T-cell (primary cell): ENCODE data around the gene PHF23. TPM values are rescaled to one million over a fixed set of nuclear protein-coding genes. Genes with fewer than 3 reads are reported as not detected.

ENCODE experiments used
- ATAC-seq, 4 experiments: fragments of 200-7000 bp in 3 of 4; fragments of 150-1000 bp in 1 of 4; cut with Tn5 transposase; replicated peaks in 1 of 4; 1 replicate in 3 of 4; 2 replicates in 1 of 4; pipeline ENCODE4 v1.10.0; 2021; ENCODE audit warnings: moderate library complexity in 3 of 4, mild to moderate bottlenecking in 2 of 4, moderate number of reproducible peaks in 1 of 4
- CTCF ChIA-PET, 2 donors: fragments of 300-600 bp; sonication (Branson Sonifier 250); formaldehyde crosslinking; loops; one replicate each; lab custom pipeline; 2022; ENCODE audit warnings: antibody characterized with exemption in 2 of 2; lab: Charles Lee
- POLR2A ChIA-PET, 2 donors: fragments of 300-600 bp; sonication (Branson Sonifier 250); formaldehyde crosslinking; loops; one replicate each; lab custom pipeline; 2022; ENCODE audit warnings: antibody characterized with exemption in 2 of 2; lab: Charles Lee
- DNase-seq, 35 experiments: peaks; one replicate each; pipeline versions ENCODE4 v3.0.0 to v3.0.0-alpha.2; 2013 to 2023
- H3K27ac ChIP-seq: one replicate; pipeline ENCODE4 v1.5.1; 2013; ENCODE audit warnings: low read length
- H3K27me3 ChIP-seq, 2 experiments: replicated peaks in 1 of 2; 1 replicate in 1 of 2; 2 replicates in 1 of 2; pipeline versions ENCODE4 v1.6.1 to v1.7.0; 2013; ENCODE audit warnings: low read length in 1 of 2, mixed read lengths in 1 of 2; ENCODE audit not compliant: control insufficient read depth in 2 of 2, insufficient read depth in 2 of 2; ENCODE audit errors: extremely low read depth in 1 of 2
- H3K36me3 ChIP-seq, 2 donors: 1 replicate in 1 of 2; 2 replicates in 1 of 2; pipeline versions ENCODE4 v1.6.1 to v1.7.0; 2013; ENCODE audit warnings: low read length in 1 of 2; ENCODE audit not compliant: control insufficient read depth in 2 of 2, insufficient read depth in 1 of 2; ENCODE audit errors: extremely low read depth in 1 of 2
- H3K4me1 ChIP-seq, 2 experiments: 1 replicate in 1 of 2; 2 replicates in 1 of 2; pipeline versions ENCODE4 v1.6.1 to v1.7.0; 2013; ENCODE audit warnings: low read length in 2 of 2, mixed read lengths in 1 of 2; ENCODE audit not compliant: insufficient read depth in 2 of 2, control insufficient read depth in 1 of 2; ENCODE audit errors: extremely low read depth in 1 of 2
- H3K4me3 ChIP-seq, 2 donors: 1 replicate in 1 of 2; 2 replicates in 1 of 2; pipeline versions ENCODE4 v1.5.1 to v1.7.0; 2013; ENCODE audit warnings: mild to moderate bottlenecking in 2 of 2, low read length in 1 of 2, moderate library complexity in 1 of 2; ENCODE audit not compliant: control insufficient read depth in 1 of 2; ENCODE audit errors: extremely low read depth in 1 of 2
- H3K9me3 ChIP-seq: 2 replicates; pipeline ENCODE4 v1.7.0; 2013
- H3K27ac Mint-ChIP-seq, 2 donors: one replicate each; pipeline ENCODE4 v1.8.0; 2020 to 2021; ENCODE audit warnings: mild to moderate bottlenecking in 2 of 2, mixed read lengths in 2 of 2
- H3K27me3 Mint-ChIP-seq, 2 donors: one replicate each; pipeline ENCODE4 v1.8.0; 2021 to 2022; ENCODE audit warnings: mixed read lengths in 2 of 2
- H3K36me3 Mint-ChIP-seq: one replicate; pipeline ENCODE4 v1.8.0; 2021; ENCODE audit warnings: mixed read lengths
- H3K4me1 Mint-ChIP-seq, 3 donors: one replicate each; pipeline ENCODE4 v1.8.0; 2020 to 2022; ENCODE audit warnings: mixed read lengths in 3 of 3, mild to moderate bottlenecking in 1 of 3
- H3K4me3 Mint-ChIP-seq, 3 donors: one replicate each; pipeline ENCODE4 v1.8.0; 2020 to 2022; ENCODE audit warnings: mild to moderate bottlenecking in 3 of 3, mixed read lengths in 3 of 3, moderate library complexity in 3 of 3
- H3K9me3 Mint-ChIP-seq, 3 donors: one replicate each; pipeline ENCODE4 v1.8.0; 2020 to 2022; ENCODE audit warnings: mixed read lengths in 3 of 3
- WGBS: methylation state at CpG from one replicate; pipeline ENCODE4 v1.1.5; 2013; ENCODE audit warnings: missing lambda C conversion rate; ENCODE audit not compliant: insufficient coverage; 5-methylcytosine and 5-hydroxymethylcytosine counted together
- total RNA-seq, 35 experiments: library from RNA in 6 of 35; stranded (reverse) in 6 of 35; fragments of 120-200 nt in 1 of 35; gene quantifications; one replicate each; pipeline versions ENCODE4 v1.2.1 to v1.2.4 and lab custom pipeline; 2013 to 2026

PHF23 gene
- total RNA-seq, 5 donors from 2014 or later (not counting 1 experiment from before 2014, with no cell fraction given): 13.3 to 51.6 (median 43.5) TPM

GRCh38 chr17:7252176-7253043, 13.2 kb upstream of the PHF23 start, which contains the start of gene ELP5:
ELP5 (plus strand) TSS chr17:7252215; CDS start chr17:7252551, 336 bp downstream.
- Mint-ChIP-seq H3K4me1 (peaks cover 37 to 48% (median 47%) of the 10 kb centered on the region in 3 donors), H3K27ac (peak within 1 kb of the TSS; percentile 97 to 99), H3K4me3 (peak within 1 kb of the TSS; percentile 91 to 94 (median 91)), H3K36me3 (peaks cover 20% of the 10 kb centered on the region), H3K9me3 (no peaks in the 10 kb centered on the region), H3K27me3 (no peaks in the 10 kb centered on the region)
- H3K27ac ChIP-seq: peak within 1 kb of the TSS; percentile 99
- peaks cover 6 to 25% of the 10 kb centered on the region in 2 donors for H3K36me3 ChIP-seq
- ATAC-seq (peak; percentile 51 to 57 (median 53)), DNase-seq (peak in 33 of 35 experiments; percentile 66 to 98 (median 81))
- peak within 1 kb of the TSS; percentile 81 to 94 for H3K4me3 ChIP-seq
- peaks cover 23 to 45% of the 10 kb centered on the region in 2 experiments for H3K4me1 ChIP-seq
- no peaks in the 10 kb centered on the region for H3K27me3 ChIP-seq
- CTCF ChIA-PET: interaction anchor here in 1 of 2 donors (1.7 kb wide), 1 partner anchor 10 kb away, joined by 9 read pairs; the partner anchor contains the start of gene GABARAP
- H3K9me3 ChIP-seq: no peaks in the 10 kb centered on the region
- 0% methylated on average over 25 of the region's 55 CpGs for WGBS
- POLR2A ChIA-PET: no interaction called here

- CTCF ChIA-PET: interaction anchor here in 1 of 2 donors (1.7 kb wide), 1 partner anchor 10 kb away, joined by 9 read pairs; the partner anchor contains the start of gene GABARAP
- Mint-ChIP-seq H3K4me3 (peak within 1 kb of the TSS; percentile 91 to 94 (median 91)), H3K9me3 (no peaks in the 10 kb centered on the region), H3K27ac (peak within 1 kb of the TSS; percentile 97 to 99), H3K36me3 (peaks cover 19% of the 10 kb centered on the region), H3K4me1 (peaks cover 39 to 51% (median 47%) of the 10 kb centered on the region in 3 donors), H3K27me3 (no peaks in the 10 kb centered on the region)
- Histone ChIP-seq H3K27ac (peak within 1 kb of the TSS; percentile 99), H3K36me3 (peaks cover 6 to 24% of the 10 kb centered on the region in 2 donors), H3K4me3 (peak within 1 kb of the TSS; percentile 81 to 94), H3K4me1 (peaks cover 23 to 48% of the 10 kb centered on the region in 2 experiments), H3K27me3 (no peaks in the 10 kb centered on the region), H3K9me3 (no peaks in the 10 kb centered on the region)
- POLR2A ChIA-PET: no interaction called here
- ATAC-seq (peak; percentile 89 to 93 (median 91)), DNase-seq (peak in 34 of 35 experiments; percentile 97 to 100 (median 99))
- 0% methylated on average over 14 of the region's 41 CpGs for WGBS
Observed at GRCh38 chr17:7251661-7252175, 12.5 kb upstream of the PHF23 start, which contains the start of gene CTDNEP1. CTDNEP1 (minus strand) TSS chr17:7251734; CDS start chr17:7251296, 438 bp downstream.

GRCh38 chr17:7250695-7251627, 11.7 kb upstream of the PHF23 start:
- H3K4me3 ChIP-seq: peak overlapping the region; percentile 81 to 82
- WGBS: under 1% methylated on average over 45 of the region's 55 CpGs
- no peaks in the 10 kb centered on the region for H3K27me3 Mint-ChIP-seq

GRCh38 chr17:7249830-7250229, 10.6 kb upstream of the PHF23 start:
- Histone ChIP-seq H3K27ac (peak overlapping the region; percentile 57), H3K4me1 (peaks cover 23 to 48% of the 10 kb centered on the region in 2 experiments), H3K9me3 (no peaks in the 10 kb centered on the region), H3K4me3 (peak overlapping the region in 1 of 2 donors; percentile 82), H3K27me3 (no peaks in the 10 kb centered on the region), H3K36me3 (peaks cover 0 to 25% of the 10 kb centered on the region in 2 donors)
- Mint-ChIP-seq H3K27me3 (no peaks in the 10 kb centered on the region), H3K9me3 (no peaks in the 10 kb centered on the region), H3K4me1 (peaks cover 45 to 56% (median 51%) of the 10 kb centered on the region in 3 donors), H3K36me3 (peaks cover 21% of the 10 kb centered on the region), H3K4me3 (peak overlapping the region; percentile 90 to 94 (median 91)), H3K27ac (peak overlapping the region; percentile 89 to 90)
- DNase-seq (no peak), ATAC-seq (no peak)
- ChIA-PET POLR2A (no interaction called here), CTCF (interaction anchor here in 1 of 2 donors (0.6 kb wide), 1 partner anchor 12 kb away, joined by 6 read pairs; no protein-coding TSS in a partner anchor)
- WGBS: 96% methylated on average over 3 of the region's 7 CpGs

More at GRCh38 chr17:7250695-7251627, 11.7 kb upstream of the PHF23 start:
- Mint-ChIP-seq H3K9me3 (no peaks in the 10 kb centered on the region), H3K4me1 (peaks cover 45 to 56% (median 52%) of the 10 kb centered on the region in 3 donors), H3K4me3 (peak overlapping the region; percentile 91 to 94 (median 91)), H3K36me3 (peaks cover 21% of the 10 kb centered on the region), H3K27ac (peak overlapping the region; percentile 89 to 90)
- H3K27ac ChIP-seq: peak overlapping the region; percentile 99
- ATAC-seq (peak; percentile 2 to 9 (median 4)), DNase-seq (peak in 7 of 35 experiments; percentile 14 to 66 (median 31))
- ChIA-PET CTCF (interaction anchor here (0.6 to 1.7 kb wide), 2 partner anchors 9 to 70 kb away, joined by 5 to 9 read pairs; partner anchors contain the start of gene GABARAP (in 1 of the 2)), POLR2A (interaction anchor here in 1 of 2 donors (1.0 kb wide), 1 partner anchor 8 kb away, joined by 4 read pairs; the partner anchor contains the start of gene GABARAP)
- H3K36me3 ChIP-seq: peaks cover 0 to 24% of the 10 kb centered on the region in 2 donors
- peaks cover 23 to 48% of the 10 kb centered on the region in 2 experiments for H3K4me1 ChIP-seq
- H3K9me3 ChIP-seq: no peaks in the 10 kb centered on the region
- no peaks in the 10 kb centered on the region for H3K27me3 ChIP-seq

- ChIA-PET CTCF (no interaction called here), POLR2A (no interaction called here)
- no peaks in the 10 kb centered on the region for H3K9me3 Mint-ChIP-seq
- H3K4me1 Mint-ChIP-seq: peaks cover 45 to 52% (median 47%) of the 10 kb centered on the region in 3 donors
- ATAC-seq (no peak), DNase-seq (no peak)
- Histone ChIP-seq H3K27me3 (no peaks in the 10 kb centered on the region), H3K9me3 (no peaks in the 10 kb centered on the region), H3K36me3 (peaks cover 0 to 25% of the 10 kb centered on the region in 2 donors), H3K4me3 (no peak overlapping the region), H3K4me1 (peaks cover 23 to 46% of the 10 kb centered on the region in 2 experiments), H3K27ac (no peak overlapping the region)
- 94% methylated on average over 5 of the region's 6 CpGs for WGBS
- peaks cover 22% of the 10 kb centered on the region for H3K36me3 Mint-ChIP-seq
- peak overlapping the region; percentile 59 to 94 (median 91) for H3K4me3 Mint-ChIP-seq
- peak overlapping the region; percentile 51 to 58 for H3K27ac Mint-ChIP-seq
- no peaks in the 10 kb centered on the region for H3K27me3 Mint-ChIP-seq
Observed at GRCh38 chr17:7249214-7249613, 10.0 kb upstream of the PHF23 start.
